NT2/D1 (cell line): Measurements from ENCODE around the gene GNG8.

ENCODE experiments used
- SUZ12 ChIP-seq: IDR thresholded peaks from 2 replicates; pipeline ENCODE4 v1.6.1; 2011; ENCODE audit not compliant: insufficient read length, insufficient read depth; ENCODE audit errors: extremely low read depth
- YY1 ChIP-seq: IDR thresholded peaks from 2 replicates; pipeline ENCODE4 v1.6.1; 2011; ENCODE audit not compliant: insufficient read length, insufficient read depth
- ZNF274 ChIP-seq: IDR thresholded peaks from 2 replicates; pipeline ENCODE4 v1.6.1; 2011; ENCODE audit warnings: mild to moderate bottlenecking, low read depth, low read length

- TF ChIP-seq YY1 (no peak), ZNF274 (no peak), SUZ12 (no peak)
These were observed at the start of gene GNG8 for GRCh38 chr19:46635920-46636761.
